ENCODE measurements around the gene GRM1.

GRCh38 chr6:146066506-146066905, 37.6 kb downstream of the GRM1 start:
- TF ChIP-seq CTCF (conservative IDR thresholded peaks at IDR 0.05; ENCODE audit: low read depth in 2 of 2) = no peak
- TF ChIP-seq EZH2phosphoT487 (IDR thresholded peaks at IDR 0.05; ENCODE audit: unreplicated experiment) = no peak
- no peak for TF ChIP-seq CREB1 (CRISPR knock-in tag; IDR thresholded peaks at IDR 0.05; ENCODE audit: low read depth)
- no peak for TF ChIP-seq EZH2 (IDR thresholded peaks at IDR 0.05; ENCODE audit: low read depth, unreplicated experiment)
- no peak for TF ChIP-seq POLR2AphosphoS5 (IDR thresholded peaks at IDR 0.05; ENCODE audit: low read depth)
- no peak for TF ChIP-seq REST (IDR thresholded peaks at IDR 0.05; ENCODE audit: unreplicated experiment)
- no peak for TF ChIP-seq NANOG (IDR thresholded peaks at IDR 0.05; ENCODE audit: borderline replicate concordance)
- TF ChIP-seq JUNB (IDR thresholded peaks at IDR 0.05; ENCODE audit: unreplicated experiment) = no peak
- TF ChIP-seq ETS1 (IDR thresholded peaks at IDR 0.05) = no peak
- TF ChIP-seq STAT1 (IDR thresholded peaks at IDR 0.05; ENCODE audit: unreplicated experiment) = no peak
- TF ChIP-seq ZNF114 (CRISPR knock-in tag; IDR thresholded peaks at IDR 0.05) = no peak
- TF ChIP-seq ZNF331 (CRISPR knock-in tag; IDR thresholded peaks at IDR 0.05; ENCODE audit: low read depth) = no peak
